HG02642 (cell line): Measurements from ENCODE around the gene SNX30.
A peak's percentile ranks its signal among the peaks of the same experiment; 100 is the strongest.

ENCODE experiments used
- ATAC-seq: cut with Tn5 transposase; IDR thresholded peaks from one replicate; pipeline ENCODE4 v1.9.1; 2021; ENCODE audit warnings: mild to moderate bottlenecking; ENCODE audit not compliant: unreplicated experiment, poor library complexity

Gene SNX30

GRCh38 chr9:112777914-112778313 lies 27.4 kb downstream of the SNX30 start:
- no peak for ATAC-seq

GRCh38 chr9:112780450-112781036 lies 30.0 kb downstream of the SNX30 start:
- ATAC-seq, result no peak

GRCh38 chr9:112782218-112782617 lies 31.7 kb downstream of the SNX30 start:
- no peak for ATAC-seq

GRCh38 chr9:112783551-112783954 lies 33.0 kb downstream of the SNX30 start:
- no peak for ATAC-seq

GRCh38 chr9:112784020-112784785 lies 33.6 kb downstream of the SNX30 start:
- no peak for ATAC-seq

GRCh38 chr9:112785986-112786385 lies 35.4 kb downstream of the SNX30 start:
- ATAC-seq, result no peak

GRCh38 chr9:112786829-112787520 lies 36.4 kb downstream of the SNX30 start:
- no peak for ATAC-seq

GRCh38 chr9:112787978-112788377 lies 37.4 kb downstream of the SNX30 start:
- ATAC-seq, result no peak

GRCh38 chr9:112789473-112789872 lies 38.9 kb downstream of the SNX30 start:
- ATAC-seq, result no peak

GRCh38 chr9:112789891-112790774 lies 39.6 kb downstream of the SNX30 start:
- no peak for ATAC-seq

- ATAC-seq, result no peak
Observed at GRCh38 chr9:112792670-112793069, 42.1 kb downstream of the SNX30 start.

GRCh38 chr9:112793213-112793810 lies 42.8 kb downstream of the SNX30 start:
- peak; percentile 80 for ATAC-seq

GRCh38 chr9:112794731-112795130 lies 44.2 kb downstream of the SNX30 start:
- ATAC-seq, result no peak

GRCh38 chr9:112795921-112796320 lies 45.4 kb downstream of the SNX30 start:
- ATAC-seq, result no peak

- no peak for ATAC-seq
Observed at GRCh38 chr9:112796485-112796884, 45.9 kb downstream of the SNX30 start.

- peak; percentile 99 for ATAC-seq
Observed at GRCh38 chr9:112809351-112809848, 58.8 kb downstream of the SNX30 start.

- no peak for ATAC-seq
Observed at GRCh38 chr9:112809906-112810305, 59.3 kb downstream of the SNX30 start.

GRCh38 chr9:112810696-112811490 lies 60.3 kb downstream of the SNX30 start:
- ATAC-seq, result no peak

GRCh38 chr9:112811518-112811917 lies 61.0 kb downstream of the SNX30 start:
- ATAC-seq, result no peak
